HL-60/S4 treated with phorbol 12-myristate 13-acetate at 8.2 ng/mL for 4 days and 3 days (cell line): Measurements from ENCODE around the gene NAA38.
"Not testable (repeated sequence)": the region's sequence is repeated elsewhere in the genome, so short reads cannot be mapped to it uniquely, and the experiment has no call there.

Experiments used
- in situ Hi-C: fragments of 300-500 bp; cut with MboI; formaldehyde crosslinking; loops from 2 replicates; pipeline ENCODE4 v1.15.0; 2022; ENCODE audit warnings: low sequenced_read_pairs

Gene NAA38

GRCh38 chr17:7882068-7882467 is 24.7 kb upstream of the NAA38 start:
- in situ Hi-C loops = no loop called here

GRCh38 chr17:7881276-7882054 is 24.1 kb upstream of the NAA38 start:
- in situ Hi-C loops = no loop called here

GRCh38 chr17:7880076-7880868 is 22.9 kb upstream of the NAA38 start:
- in situ Hi-C loops = no loop called here

- in situ Hi-C loops = no loop called here
Measured at GRCh38 chr17:7878234-7878633, 20.9 kb upstream of the NAA38 start.

GRCh38 chr17:7875804-7876370 is 18.5 kb upstream of the NAA38 start:
- in situ Hi-C loops = no loop called here

GRCh38 chr17:7873051-7873450 is 15.7 kb upstream of the NAA38 start:
- in situ Hi-C loops = no loop called here

- in situ Hi-C loops = no loop called here
Measured at GRCh38 chr17:7867881-7868329, 10.5 kb upstream of the NAA38 start.

- in situ Hi-C loops = no loop called here
Measured at GRCh38 chr17:7864995-7865650, 7.8 kb upstream of the NAA38 start.

- in situ Hi-C loops = not testable (repeated sequence)
Measured at GRCh38 chr17:7864384-7864783, 7.0 kb upstream of the NAA38 start.

GRCh38 chr17:7862692-7863437 is 5.5 kb upstream of the NAA38 start:
- in situ Hi-C loops = no loop called here

- in situ Hi-C loops = no loop called here
Measured at GRCh38 chr17:7859028-7859427, 1.7 kb upstream of the NAA38 start.

GRCh38 chr17:7858522-7858810 is 1.1 kb upstream of the NAA38 start:
- in situ Hi-C loops = no loop called here

GRCh38 chr17:7857713-7858521 is 558 bp upstream of the NAA38 start, which contains the start of gene CYB5D1:
Gene CYB5D1, plus strand, starts transcription at chr17:7858003. Its CDS starts 132 bp downstream, at chr17:7858135.
- in situ Hi-C loops = no loop called here

- in situ Hi-C loops = no loop called here
Measured at GRCh38 chr17:7856011-7856810, 1.1 kb downstream of the NAA38 start.

GRCh38 chr17:7855660-7856010 is 1.7 kb downstream of the NAA38 start:
- in situ Hi-C loops = no loop called here

- in situ Hi-C loops = no loop called here
Measured at GRCh38 chr17:7854851-7855659, 2.3 kb downstream of the NAA38 start, which contains the start of gene TMEM88. Gene TMEM88, plus strand, starts transcription at chr17:7855066. Its CDS starts 9 bp downstream, at chr17:7855075.

- in situ Hi-C loops = no loop called here
Measured at GRCh38 chr17:7854078-7854777, 3.1 kb downstream of the NAA38 start.

- in situ Hi-C loops = no loop called here
Measured at GRCh38 chr17:7853691-7854038, 3.7 kb downstream of the NAA38 start.
